GM18861 (cell line): Measurements from ENCODE around the gene CEMIP.
"Not testable (repeated sequence)": the region's sequence is repeated elsewhere in the genome, so short reads cannot be mapped to it uniquely, and the experiment has no call there.

ENCODE experiments used
- ATAC-seq: cut with Tn5 transposase; IDR thresholded peaks from one replicate; pipeline ENCODE4 v1.9.1; 2021; ENCODE audit not compliant: unreplicated experiment

Gene CEMIP

DNA sequence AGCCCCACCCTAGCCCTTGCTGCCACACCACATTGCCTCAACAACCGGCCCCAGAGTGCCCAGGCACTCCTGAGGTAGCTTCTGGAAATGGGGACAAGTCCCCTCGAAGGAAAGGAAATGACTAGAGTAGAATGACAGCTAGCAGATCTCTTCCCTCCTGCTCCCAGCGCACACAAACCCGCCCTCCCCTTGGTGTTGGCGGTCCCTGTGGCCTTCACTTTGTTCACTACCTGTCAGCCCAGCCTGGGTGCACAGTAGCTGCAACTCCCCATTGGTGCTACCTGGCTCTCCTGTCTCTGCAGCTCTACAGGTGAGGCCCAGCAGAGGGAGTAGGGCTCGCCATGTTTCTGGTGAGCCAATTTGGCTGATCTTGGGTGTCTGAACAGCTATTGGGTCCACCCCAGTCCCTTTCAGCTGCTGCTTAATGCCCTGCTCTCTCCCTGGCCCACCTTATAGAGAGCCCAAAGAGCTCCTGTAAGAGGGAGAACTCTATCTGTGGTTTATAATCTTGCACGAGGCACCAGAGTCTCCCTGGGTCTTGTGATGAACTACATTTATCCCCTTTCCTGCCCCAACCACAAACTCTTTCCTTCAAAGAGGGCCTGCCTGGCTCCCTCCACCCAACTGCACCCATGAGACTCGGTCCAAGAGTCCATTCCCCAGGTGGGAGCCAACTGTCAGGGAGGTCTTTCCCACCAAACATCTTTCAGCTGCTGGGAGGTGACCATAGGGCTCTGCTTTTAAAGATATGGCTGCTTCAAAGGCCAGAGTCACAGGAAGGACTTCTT is 171.3 kb downstream of the CEMIP start:
- ATAC-seq: no peak

DNA sequence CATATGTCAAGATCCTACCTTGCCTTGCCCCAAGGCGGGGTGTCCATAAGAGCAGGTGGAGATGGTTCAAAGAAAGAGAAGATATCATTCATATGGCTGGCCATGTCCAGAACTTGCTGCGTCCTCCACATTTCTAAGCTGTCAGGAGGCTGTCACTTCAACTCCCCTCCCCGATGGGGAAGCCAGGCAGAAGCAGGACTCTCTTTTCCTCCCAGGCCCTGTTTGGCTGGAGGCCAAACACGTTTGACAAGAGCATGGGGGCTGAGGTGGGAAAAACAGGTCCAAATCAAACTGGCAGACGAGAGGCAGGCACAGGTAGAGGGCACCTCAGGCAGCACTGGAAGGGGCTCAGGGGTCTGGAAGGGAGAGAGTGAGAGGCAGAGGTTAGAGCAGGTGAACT is 172.8 kb downstream of the CEMIP start:
- no peak for ATAC-seq

DNA sequence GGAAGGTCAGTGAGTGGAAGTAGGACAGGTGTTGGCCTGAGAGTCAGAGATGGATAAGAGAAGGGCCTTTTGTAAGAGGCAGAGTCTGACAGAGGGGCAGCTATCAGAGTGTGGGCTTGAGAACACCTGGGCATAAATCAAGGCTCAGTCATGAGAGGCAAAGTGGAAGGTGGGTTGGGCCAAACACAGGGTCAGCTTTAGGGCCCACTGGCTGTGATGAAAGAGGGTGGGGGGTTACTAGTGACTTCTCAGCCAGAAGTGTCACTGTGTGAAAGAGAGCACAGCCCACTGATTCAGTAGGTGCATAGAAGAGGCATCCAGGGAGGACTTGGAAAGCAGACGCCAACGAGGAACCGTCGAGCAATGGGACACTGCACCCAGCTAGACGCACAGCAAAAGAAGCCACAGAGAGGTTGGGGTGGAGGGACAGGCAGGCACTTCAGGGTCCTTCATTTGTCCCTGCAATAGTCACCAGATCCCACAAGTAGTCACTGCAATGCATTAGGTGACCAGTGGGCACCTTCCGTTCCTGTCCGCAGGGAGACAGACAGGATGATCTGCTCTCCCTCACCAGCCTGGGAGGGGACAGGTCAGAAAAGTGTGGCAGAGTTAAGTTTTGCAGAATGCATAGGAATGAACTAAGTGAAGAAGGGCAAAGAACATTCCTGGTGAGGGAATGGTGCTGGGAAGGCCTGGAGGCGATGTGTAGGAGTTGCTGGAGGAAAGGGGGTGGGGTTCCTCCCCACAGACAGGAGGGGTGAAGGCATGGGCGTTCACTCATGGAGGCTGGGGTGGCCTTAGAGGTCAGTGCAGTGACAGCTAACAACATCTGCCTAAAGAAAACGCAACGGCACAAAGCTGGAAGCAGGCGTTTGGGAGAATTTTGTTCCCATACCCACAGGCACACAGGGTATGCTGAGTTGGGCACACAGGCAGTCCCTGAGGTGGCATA is 174.1 kb downstream of the CEMIP start:
- no peak for ATAC-seq

DNA sequence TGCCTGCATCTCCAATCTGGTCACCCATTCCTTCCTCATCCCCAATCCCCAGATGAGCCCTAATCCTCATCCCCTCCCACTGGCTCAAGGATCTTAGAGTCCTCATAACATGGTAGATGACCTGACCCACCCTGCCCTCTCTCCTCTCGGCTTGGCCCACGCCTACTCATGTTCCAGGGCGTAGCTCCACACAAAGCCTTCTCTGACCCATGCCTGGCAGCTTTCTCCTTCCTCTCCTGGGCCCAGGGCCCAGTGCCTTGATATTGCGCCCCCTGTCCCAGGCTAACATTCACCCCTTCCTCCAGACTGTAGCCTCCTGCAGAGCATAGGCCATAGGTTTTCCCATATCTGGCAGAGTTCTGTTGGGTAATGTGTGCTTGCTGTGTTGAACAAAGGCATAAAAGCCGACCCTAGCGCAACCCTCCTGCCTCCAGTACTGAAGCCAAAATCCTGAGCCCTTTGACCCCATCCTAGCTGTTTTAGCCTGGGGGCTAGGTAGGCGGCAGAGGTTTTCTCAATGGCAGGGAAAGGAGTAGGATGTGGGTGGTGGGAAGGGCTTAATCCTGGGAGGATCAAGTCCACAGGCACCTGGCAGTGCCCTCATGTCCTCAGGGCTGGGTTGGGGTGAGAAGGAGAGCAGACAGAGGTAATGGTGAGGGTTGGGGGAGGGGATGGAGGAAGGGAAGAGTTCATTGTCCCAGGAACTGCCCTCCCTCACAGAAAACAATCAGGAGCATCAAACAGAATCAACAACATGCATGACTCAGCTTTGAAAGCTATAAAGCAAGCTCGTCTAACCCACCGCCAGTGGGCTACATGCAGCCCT is 175.0 kb downstream of the CEMIP start:
- ATAC-seq: no peak

DNA sequence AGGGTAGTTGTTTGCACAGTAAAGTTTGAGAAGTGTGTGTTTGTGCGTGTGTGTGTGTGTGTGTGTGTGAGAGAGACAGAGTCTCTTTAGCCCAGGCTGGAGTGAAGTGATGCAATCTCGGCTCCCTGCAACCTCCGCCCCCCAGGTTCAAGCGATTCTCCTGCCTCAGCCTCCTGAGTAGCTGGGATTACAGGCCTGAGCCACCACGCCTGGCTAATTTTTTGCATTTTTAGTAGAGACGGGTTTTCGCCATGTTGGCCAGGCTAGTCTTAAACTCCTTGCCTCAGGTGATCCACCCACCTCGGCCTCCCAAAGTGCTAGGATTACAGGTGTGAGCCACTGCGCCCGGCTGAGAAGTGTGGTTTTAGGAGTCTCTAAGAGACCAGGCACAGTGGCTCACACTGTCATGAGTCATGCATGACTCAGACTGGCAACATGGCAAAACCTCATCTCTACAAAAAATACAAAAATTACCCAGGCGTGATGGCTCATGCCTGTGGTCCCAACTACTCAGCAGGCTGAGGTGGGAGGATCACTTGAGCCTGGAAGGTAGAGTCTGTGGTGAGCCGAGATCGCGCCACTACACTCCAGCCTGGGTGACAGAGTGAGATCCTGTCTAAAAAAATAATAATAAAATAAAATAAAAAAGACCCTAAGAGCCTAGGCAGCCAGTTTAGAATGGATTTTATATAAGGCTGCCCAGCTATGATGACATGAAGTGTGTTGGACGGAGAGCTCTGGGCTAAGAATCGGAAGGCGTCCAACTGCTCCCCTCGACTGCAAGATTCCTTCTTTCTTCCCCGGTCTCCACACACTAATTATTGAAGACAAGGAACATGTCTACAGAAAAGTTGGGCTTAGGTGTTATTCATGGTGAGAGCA is 176.6 kb downstream of the CEMIP start:
- peak; percentile 68 for ATAC-seq

DNA sequence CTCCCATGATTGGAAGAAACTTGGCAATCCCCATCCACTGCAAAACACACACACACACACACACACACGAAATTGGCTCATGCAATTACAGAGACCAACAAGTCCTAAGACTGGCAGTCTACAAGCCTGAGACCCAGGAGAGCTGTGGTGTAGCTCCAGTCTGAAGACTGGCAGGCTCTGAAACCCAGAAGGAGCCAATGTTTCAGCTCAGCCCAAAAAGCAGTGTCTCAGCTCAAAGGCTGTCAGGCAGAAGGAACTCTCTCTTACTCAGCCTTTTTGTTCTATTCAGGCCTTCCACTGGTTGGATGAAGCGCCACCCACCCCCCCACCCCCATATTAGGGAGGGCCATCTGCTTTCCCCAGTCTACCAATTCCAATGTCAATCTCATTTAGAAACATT is 178.4 kb downstream of the CEMIP start:
- no peak for ATAC-seq

DNA sequence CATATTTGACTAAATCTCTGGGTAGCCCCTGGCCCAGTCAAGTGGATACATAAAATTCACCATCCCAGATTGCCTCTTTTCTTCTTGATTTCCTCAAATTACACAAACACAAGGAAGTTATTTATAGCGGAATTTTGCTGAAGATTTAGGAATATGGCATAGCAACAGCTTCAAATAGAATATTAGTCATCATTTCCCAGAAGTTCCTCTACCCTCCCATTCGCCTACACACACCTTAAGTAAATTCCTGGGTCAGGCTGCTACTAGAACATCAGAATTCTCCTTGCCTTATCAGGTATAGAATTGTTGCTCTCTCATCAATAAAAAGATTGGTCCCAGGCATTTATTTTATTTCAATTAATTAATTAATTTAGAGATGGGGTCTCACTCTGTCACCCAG is 178.8 kb downstream of the CEMIP start:
- ATAC-seq: no peak

DNA sequence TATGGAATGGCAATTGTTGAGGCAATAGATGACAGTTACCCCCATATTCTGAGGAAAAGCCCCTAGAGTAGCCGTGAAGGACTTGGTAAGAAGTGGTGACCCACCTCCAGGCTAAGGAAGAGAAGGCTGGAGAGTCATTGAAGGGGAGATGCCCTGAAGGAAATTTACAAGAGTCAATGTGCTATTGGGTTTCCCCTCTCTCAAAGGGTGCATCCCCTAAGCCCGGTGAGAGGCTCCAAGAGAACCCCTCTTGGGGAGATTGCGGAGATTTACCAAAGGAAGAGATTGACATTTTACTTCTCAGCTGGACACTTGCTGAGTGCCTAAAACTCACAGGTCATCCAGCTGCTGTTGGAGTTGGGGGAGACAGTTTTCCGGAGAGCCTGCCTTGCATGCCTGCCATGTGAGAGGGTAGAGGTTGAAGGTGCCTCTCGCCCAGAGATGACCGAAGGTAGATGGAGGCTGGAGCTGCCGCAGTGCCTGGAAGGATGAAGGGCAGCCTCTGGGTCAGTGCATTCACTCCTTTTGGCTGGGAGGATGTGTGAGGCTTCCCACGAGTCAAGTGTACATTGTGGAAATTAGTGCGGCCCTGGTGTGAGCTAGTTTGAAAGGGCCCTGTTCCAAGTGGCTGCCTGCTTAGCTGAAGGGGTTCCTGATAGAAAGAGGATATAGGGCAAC is 179.8 kb downstream of the CEMIP start:
- no peak for ATAC-seq

DNA sequence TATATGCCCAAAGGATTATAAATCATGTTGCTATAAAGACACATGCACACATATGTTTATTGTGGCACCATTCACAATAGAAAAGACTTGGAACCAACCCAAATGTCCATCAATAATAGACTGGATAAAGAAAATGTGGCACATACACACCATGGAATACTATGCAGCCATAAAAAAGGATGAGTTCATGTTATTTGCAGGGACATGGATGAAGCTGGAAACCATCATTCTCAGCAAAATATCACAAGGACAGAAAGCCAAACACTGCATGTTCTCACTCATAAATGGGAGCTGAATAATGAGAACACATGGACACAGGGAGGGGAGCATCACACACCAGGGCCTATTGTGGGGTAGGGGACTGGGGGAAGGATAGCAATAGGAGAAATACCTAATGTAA is 186.3 kb downstream of the CEMIP start:
- ATAC-seq: not testable (repeated sequence)

DNA sequence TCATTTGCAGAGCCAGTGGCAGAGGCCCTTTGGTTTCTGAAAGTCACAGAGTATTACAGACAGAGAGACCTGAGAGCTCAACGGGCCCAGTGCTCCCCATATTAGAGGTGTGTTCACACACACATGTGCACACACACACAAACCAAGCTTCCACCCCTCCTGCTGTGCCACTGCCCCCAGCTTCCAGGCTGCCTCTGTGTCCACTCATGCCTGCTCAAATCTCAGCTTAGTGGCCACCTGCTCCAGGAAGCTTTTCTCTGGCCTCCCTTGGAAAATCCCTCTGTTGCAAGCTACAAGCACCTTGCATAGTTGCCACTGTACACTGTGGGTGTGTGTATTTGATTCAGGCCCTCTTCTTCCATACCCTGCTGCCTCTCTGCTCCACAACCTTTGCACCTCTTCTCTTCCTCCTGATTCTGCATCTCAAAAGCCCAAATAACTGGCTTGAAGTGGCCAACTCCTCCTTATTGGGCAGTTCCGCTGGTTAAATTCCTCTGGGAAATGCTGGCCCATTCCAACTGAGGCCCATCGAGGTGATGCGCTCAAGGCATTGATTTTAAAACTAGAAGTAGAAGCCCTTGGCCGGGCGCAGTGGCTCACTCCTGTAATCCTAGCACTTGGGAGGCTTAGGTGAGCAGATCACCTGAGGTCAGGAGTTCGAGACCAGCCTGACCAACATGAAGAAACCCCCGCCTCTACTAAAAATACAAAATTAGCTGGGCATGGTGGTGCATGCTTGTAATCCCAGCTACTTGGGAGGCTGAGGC is 187.4 kb downstream of the CEMIP start:
- ATAC-seq: no peak

DNA sequence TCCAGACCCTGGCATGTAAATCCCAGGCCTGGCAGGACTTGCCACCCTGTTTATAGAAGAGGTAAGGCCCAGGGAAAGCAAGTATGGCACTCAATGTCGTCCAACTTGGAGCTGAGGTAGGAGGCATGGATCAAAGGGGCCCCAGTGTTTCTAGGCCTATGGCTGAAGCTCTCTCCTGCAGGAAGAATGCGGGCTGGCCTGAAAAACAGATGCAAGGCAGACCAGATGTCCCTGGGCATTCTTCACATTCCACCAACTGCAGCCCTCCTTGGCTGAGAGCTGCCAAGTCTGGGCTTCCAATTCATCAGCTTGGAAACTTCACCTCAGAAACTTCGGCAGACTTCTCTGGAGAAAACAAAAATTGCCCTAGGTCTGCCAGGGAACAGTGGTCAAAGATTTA is 188.3 kb downstream of the CEMIP start:
- no peak for ATAC-seq

DNA sequence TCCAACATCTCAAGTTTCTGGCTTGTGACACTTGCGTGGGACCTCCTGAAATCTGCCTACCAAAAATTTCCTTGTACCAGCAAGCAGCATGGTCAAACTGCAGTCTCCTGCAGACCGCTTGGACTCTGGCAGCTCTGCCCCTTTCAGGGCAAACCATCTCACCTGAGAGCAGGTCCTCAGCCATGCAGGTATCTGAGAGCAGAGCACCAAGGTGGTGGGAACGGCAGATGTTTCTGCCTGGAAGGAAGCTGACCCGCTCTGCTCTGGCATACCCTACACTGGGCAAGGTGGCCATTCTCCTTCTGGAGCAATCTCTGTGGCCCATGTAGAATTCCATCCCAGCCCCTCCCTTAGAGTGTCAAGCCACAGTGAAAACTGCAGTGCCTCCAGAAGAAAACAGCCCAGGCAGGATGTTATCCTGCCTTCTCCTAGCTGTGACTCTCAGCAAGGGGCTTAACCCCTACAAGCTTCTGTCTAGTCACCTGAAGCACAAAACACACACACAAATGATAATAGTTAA is 188.9 kb downstream of the CEMIP start:
- ATAC-seq: no peak

DNA sequence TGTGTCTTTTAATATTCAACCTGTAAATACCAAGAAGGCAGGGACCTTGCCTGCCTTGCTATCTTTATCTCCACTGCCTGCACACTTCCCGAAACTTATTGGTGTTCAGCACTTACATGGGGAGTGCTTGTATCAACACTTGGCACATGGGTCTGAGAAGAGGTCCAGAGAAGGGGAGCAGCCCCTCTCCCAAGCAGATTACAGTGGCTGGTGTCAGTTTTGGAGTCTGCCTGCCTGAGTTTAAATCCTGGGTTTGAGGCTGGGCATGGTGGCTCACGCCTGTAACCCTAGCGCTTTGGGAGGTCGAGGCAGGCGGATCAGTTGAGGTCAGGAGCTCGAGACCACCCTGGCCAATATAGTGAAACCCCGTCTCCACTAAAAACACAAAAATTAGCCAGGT is 190.1 kb downstream of the CEMIP start:
- no peak for ATAC-seq

DNA sequence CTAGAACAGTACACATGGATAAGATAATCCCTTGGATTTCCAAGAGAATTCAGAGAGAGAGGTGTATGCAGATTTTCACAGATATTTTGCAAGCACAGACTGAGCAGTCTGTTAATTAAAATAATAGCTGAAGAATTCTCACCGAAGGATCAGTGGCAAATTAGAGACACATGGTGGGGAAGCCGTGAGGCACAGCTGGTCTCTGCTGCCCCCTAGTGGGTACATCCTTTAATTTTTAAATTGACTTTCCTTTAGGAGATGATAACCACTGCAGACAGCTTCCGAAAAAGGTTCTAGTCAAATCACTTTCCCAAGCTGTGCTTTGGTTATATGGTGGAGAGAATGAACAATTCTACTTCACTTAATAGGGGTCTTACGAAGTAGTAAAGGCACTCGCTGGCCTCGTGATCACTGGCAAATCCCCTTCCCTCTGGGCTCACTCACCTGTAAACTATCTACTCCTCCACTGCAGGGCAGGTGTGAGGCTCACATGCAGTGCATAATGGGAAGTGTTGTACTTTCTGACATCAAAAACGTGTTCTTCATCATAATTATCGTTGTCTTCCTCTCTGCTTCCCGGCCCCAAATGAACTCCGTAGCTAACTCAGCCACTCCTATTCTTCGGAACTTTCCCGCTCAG is 191.0 kb downstream of the CEMIP start:
- ATAC-seq: no peak

DNA sequence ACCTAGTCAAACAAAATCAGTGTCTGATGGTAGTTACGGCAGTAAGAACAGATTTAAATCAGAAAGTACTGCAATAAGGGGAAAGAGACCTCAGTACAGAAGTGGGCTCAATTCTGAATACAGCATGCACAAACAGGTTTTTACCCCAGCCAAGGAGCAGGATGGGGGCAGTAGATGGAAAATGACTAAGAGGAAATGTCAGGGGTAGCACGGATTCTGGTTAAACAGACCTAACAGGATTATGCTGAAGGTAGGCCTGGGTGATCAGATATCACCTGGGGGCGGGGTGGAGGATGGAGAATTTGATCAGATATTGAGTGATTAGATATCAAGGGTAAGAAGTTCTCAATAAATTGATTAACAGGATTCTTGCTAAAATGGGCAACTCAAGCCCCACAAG is 191.5 kb downstream of the CEMIP start:
- ATAC-seq: no peak

DNA sequence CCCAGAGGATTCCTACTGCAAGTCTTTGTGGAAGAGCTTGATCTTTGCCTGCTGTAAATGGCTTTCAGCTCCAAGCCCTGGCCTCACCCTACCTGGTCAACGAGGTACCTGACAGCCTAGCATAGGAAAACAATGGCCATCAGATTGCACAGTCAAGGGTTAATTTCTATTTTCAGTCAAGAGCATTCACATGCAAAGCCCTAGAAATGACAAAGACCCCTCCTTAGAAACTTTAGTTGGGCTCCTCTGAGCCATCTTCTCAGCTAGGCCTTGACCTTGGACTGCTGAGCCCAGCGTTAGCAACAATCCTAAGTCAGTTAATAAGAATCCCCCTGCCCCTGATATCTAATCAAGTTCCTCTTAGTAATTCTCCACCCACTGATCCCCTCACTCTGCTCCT is 192.0 kb downstream of the CEMIP start:
- ATAC-seq: no peak

DNA sequence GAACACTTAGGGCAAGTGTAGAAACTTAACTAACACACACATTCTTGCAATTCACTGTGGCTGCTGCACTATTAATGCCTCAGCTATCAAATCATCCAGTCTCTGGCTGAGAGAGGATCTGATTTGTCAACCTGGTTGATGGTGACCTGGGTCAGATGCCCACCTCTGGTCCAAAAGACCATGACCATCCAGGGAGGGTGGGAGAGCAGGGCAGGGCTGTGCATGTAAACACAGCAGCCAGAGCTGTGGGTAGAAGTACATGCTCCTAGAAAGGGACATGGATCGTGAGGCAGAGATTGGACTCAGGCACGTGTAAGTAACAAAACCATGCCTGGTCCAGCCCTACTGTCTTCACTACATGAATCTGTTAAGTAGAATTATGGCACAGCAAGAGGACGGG is 193.1 kb downstream of the CEMIP start:
- no peak for ATAC-seq

DNA sequence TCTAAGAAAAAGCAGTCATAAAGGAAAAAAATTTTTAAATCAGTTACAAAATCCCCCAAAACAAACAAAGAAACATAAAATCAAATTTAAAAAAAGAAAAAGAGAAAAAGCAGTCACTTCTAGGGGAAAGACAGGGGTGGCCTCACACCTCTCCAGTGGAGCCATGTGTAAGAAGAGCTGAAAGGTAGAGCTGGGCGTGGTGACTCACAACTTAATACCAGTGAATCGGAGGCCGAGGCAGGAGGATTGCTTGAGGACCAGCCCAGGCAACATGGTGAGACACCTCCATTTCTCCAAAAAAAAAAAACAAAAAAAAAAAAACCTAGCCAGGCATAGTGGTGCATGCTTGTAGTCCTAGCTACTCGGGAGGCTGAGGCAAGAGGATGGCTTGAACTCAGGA is 195.7 kb downstream of the CEMIP start:
- no peak for ATAC-seq
